SK-MEL-5 (cell line): ENCODE data around the gene DLG4. TPM values are rescaled to one million over a fixed set of nuclear protein-coding genes. Genes with fewer than 3 reads are reported as not detected.
"Not testable (repeated sequence)": the region's sequence is repeated elsewhere in the genome, so short reads cannot be mapped to it uniquely, and the experiment has no call there.

Source experiments
- DNase-seq: peaks from one replicate; pipeline ENCODE4 v3.0.0-alpha.2; 2016; ENCODE audit warnings: low read depth, low spot score
- in situ Hi-C: cut with HindIII; loops from 2 replicates; pipeline ENCODE4 v1.10.0; 2016; ENCODE audit warnings: low sequenced_read_pairs, high pct_unique_total_duplicates, low pct_unique_long_range_greater_than_20kb
- total RNA-seq: library from RNA; depleted of rRNA; stranded (reverse); fragments of >200 nt; shearing (Covaris generic); gene quantifications from 2 replicates; pipeline ENCODE4 v1.2.3, GENCODE V29; 2014

Gene DLG4
- total RNA-seq, 1 experiment from 2014 or later: 3.7 TPM

GRCh38 chr17:7251661-7252175, 32.1 kb upstream of the DLG4 start, which contains the start of gene CTDNEP1:
Gene CTDNEP1 (minus strand): TSS chr17:7251734. CDS start chr17:7251296, 438 bp downstream.
- in situ Hi-C loops: no loop called here
- peak; percentile 100 for DNase-seq

- in situ Hi-C loops: no loop called here
- no peak for DNase-seq
Observed at GRCh38 chr17:7250695-7251627, 31.3 kb upstream of the DLG4 start.

- no peak for DNase-seq
Observed at GRCh38 chr17:7249830-7250229, 30.2 kb upstream of the DLG4 start.

GRCh38 chr17:7249214-7249613, 29.6 kb upstream of the DLG4 start:
- no peak for DNase-seq
- in situ Hi-C loops: no loop called here

More at GRCh38 chr17:7249830-7250229, 30.2 kb upstream of the DLG4 start:
- in situ Hi-C loops: no loop called here

- no peak for DNase-seq
- in situ Hi-C loops: no loop called here
Observed at GRCh38 chr17:7248796-7249195, 29.2 kb upstream of the DLG4 start.

GRCh38 chr17:7246779-7247178, 27.1 kb upstream of the DLG4 start:
- in situ Hi-C loops: no loop called here
- DNase-seq: no peak

- in situ Hi-C loops, DNase-seq: not testable (repeated sequence)
Observed at GRCh38 chr17:7243838-7244237, 24.2 kb upstream of the DLG4 start.

- in situ Hi-C loops: no loop called here
- DNase-seq: no peak
Observed at GRCh38 chr17:7243453-7243729, 23.8 kb upstream of the DLG4 start.

GRCh38 chr17:7242717-7243452, 23.2 kb upstream of the DLG4 start:
- peak; percentile 91 for DNase-seq
- in situ Hi-C loops: no loop called here

- peak; percentile 90 for DNase-seq
- in situ Hi-C loops: no loop called here
Observed at GRCh38 chr17:7241783-7242716, 22.4 kb upstream of the DLG4 start, which contains the start of gene GABARAP. Gene GABARAP (minus strand): TSS chr17:7242449. CDS start chr17:7242330, 119 bp downstream.

GRCh38 chr17:7241090-7241733, 21.6 kb upstream of the DLG4 start:
- in situ Hi-C loops: no loop called here
- DNase-seq: no peak

- no peak for DNase-seq
- in situ Hi-C loops: no loop called here
Observed at GRCh38 chr17:7240375-7240774, 20.7 kb upstream of the DLG4 start.

- in situ Hi-C loops: no loop called here
Observed at GRCh38 chr17:7239091-7240027, 19.7 kb upstream of the DLG4 start, which contains the start of gene PHF23. Gene PHF23 (minus strand): TSS chr17:7239457. CDS start chr17:7239279, 178 bp downstream.

GRCh38 chr17:7238420-7239090, 18.9 kb upstream of the DLG4 start:
- no peak for DNase-seq
- in situ Hi-C loops: no loop called here

More at GRCh38 chr17:7239091-7240027, 19.7 kb upstream of the DLG4 start, which contains the start of gene PHF23:
- peak; percentile 99 for DNase-seq

GRCh38 chr17:7237761-7238419, 18.3 kb upstream of the DLG4 start:
- in situ Hi-C loops: no loop called here
- peak; percentile 82 for DNase-seq
